Progenitor cell of endocrine pancreas (in vitro differentiated cells): ENCODE measurements around the gene NCS1. TPM values are rescaled to one million over a fixed set of nuclear protein-coding genes. Genes with fewer than 3 reads are reported as not detected.
A peak's percentile ranks its signal among the peaks of the same experiment; 100 is the strongest.

Source experiments
- DNase-seq: peaks from one replicate; pipeline ENCODE4 v3.0.0; 2021; ENCODE audit warnings: low spot score; ENCODE audit not compliant: unreplicated experiment
- H3K27ac Mint-ChIP-seq: 2 replicates; pipeline ENCODE4 v1.8.0; 2021; ENCODE audit warnings: mild to moderate bottlenecking, moderate library complexity, mixed read lengths
- H3K27me3 Mint-ChIP-seq: 2 replicates; pipeline ENCODE4 v1.8.0; 2021; ENCODE audit warnings: mixed read lengths
- H3K36me3 Mint-ChIP-seq: 2 replicates; pipeline ENCODE4 v1.8.0; 2022; ENCODE audit warnings: mixed read lengths; ENCODE audit not compliant: insufficient read depth
- H3K4me1 Mint-ChIP-seq: 2 replicates; pipeline ENCODE4 v1.8.0; 2021; ENCODE audit warnings: low read depth, mixed read lengths
- H3K4me3 Mint-ChIP-seq: 2 replicates; pipeline ENCODE4 v1.8.0; 2021; ENCODE audit warnings: low read depth, mild to moderate bottlenecking, moderate library complexity, mixed read lengths
- H3K9me3 Mint-ChIP-seq: 2 replicates; pipeline ENCODE4 v1.8.0; 2021; ENCODE audit warnings: low read depth, mixed read lengths
- CTCF ChIP-seq: fragments of 200-600 bp; sonication (generic); IDR thresholded peaks from one replicate; pipeline ENCODE4 v1.5.0; 2021; ENCODE audit warnings: antibody characterized with exemption, mild to moderate bottlenecking; ENCODE audit not compliant: unreplicated experiment
- total RNA-seq: library from RNA; stranded (reverse); gene quantifications from 2 replicates; pipeline ENCODE4 v1.2.1, GENCODE V29; 2021

The NCS1 gene
- total RNA-seq, 1 donor from 2014 or later = 29.0 TPM

- H3K27me3 Mint-ChIP-seq = peaks cover 83% of the 10 kb centered on the region
- H3K9me3 Mint-ChIP-seq = no peaks in the 10 kb centered on the region
- H3K36me3 Mint-ChIP-seq = no peaks in the 10 kb centered on the region
- DNase-seq = no peak
- H3K27ac Mint-ChIP-seq = no peak overlapping the region
- no peak for TF ChIP-seq CTCF
- peaks cover 3% of the 10 kb centered on the region for H3K4me1 Mint-ChIP-seq
- H3K4me3 Mint-ChIP-seq = no peak overlapping the region
Observed at GRCh38 chr9:130264414-130265350, 92.5 kb downstream of the NCS1 start.

GRCh38 chr9:130265431-130266235 is 93.4 kb downstream of the NCS1 start, which contains the start of gene HMCN2:
Gene HMCN2 (plus strand): TSS chr9:130265760. CDS start chr9:130265879, 119 bp downstream.
- Mint-ChIP-seq H3K36me3 (no peaks in the 10 kb centered on the region), H3K9me3 (no peaks in the 10 kb centered on the region), H3K27ac (peak within 1 kb of the TSS; percentile 52), H3K27me3 (peaks cover 82% of the 10 kb centered on the region), H3K4me3 (peak within 1 kb of the TSS; percentile 51), H3K4me1 (peaks cover 3% of the 10 kb centered on the region)
- no peak for DNase-seq
- TF ChIP-seq CTCF = peak; percentile 12

- TF ChIP-seq CTCF = no peak
- DNase-seq = no peak
- Mint-ChIP-seq H3K4me1 (peaks cover 3% of the 10 kb centered on the region), H3K36me3 (no peaks in the 10 kb centered on the region), H3K4me3 (peak overlapping the region; percentile 51), H3K27me3 (peaks cover 84% of the 10 kb centered on the region), H3K27ac (peak overlapping the region; percentile 52), H3K9me3 (no peaks in the 10 kb centered on the region)
Observed at GRCh38 chr9:130266236-130267098, 94.3 kb downstream of the NCS1 start.

- Mint-ChIP-seq H3K36me3 (no peaks in the 10 kb centered on the region), H3K27ac (no peak overlapping the region), H3K9me3 (no peaks in the 10 kb centered on the region), H3K4me3 (no peak overlapping the region), H3K27me3 (peaks cover 73% of the 10 kb centered on the region), H3K4me1 (peaks cover 3% of the 10 kb centered on the region)
- no peak for DNase-seq
- TF ChIP-seq CTCF = no peak
Observed at GRCh38 chr9:130267930-130268329, 95.7 kb downstream of the NCS1 start.
